Mucosa of rectum (tissue), 2 donors: ENCODE results near the gene CALML5.
A peak's percentile ranks its signal among the peaks of the same experiment; 100 is the strongest.

Source experiments
- H3K27ac ChIP-seq, 2 donors: one replicate each; pipeline ENCODE4 v1.7.0; 2013; ENCODE audit warnings: inconsistent platforms in 2 of 2, low read depth in 2 of 2, low read length in 2 of 2
- H3K27me3 ChIP-seq, 2 donors: one replicate each; pipeline ENCODE4 v1.7.0; 2013; ENCODE audit warnings: low read length in 2 of 2; ENCODE audit not compliant: control insufficient read depth in 2 of 2, insufficient read depth in 2 of 2
- H3K36me3 ChIP-seq, 2 donors: one replicate each; pipeline ENCODE4 v1.7.0; 2013; ENCODE audit warnings: low read length in 2 of 2; ENCODE audit not compliant: control insufficient read depth in 2 of 2, insufficient read depth in 2 of 2
- H3K4me1 ChIP-seq, 2 donors: one replicate each; pipeline ENCODE4 v1.7.0; 2013; ENCODE audit warnings: low read length in 2 of 2, mild to moderate bottlenecking in 1 of 2; ENCODE audit not compliant: control insufficient read depth in 2 of 2, insufficient read depth in 2 of 2
- H3K4me3 ChIP-seq, 2 donors: one replicate each; pipeline ENCODE4 v1.7.0; 2013; ENCODE audit warnings: low read length in 2 of 2
- H3K9ac ChIP-seq, 2 donors: one replicate each; pipeline ENCODE4 v1.7.0; 2013; ENCODE audit warnings: low read length in 2 of 2, low read depth in 1 of 2, mild to moderate bottlenecking in 1 of 2
- H3K9me3 ChIP-seq, 2 donors: one replicate each; pipeline ENCODE4 v1.7.0; 2013; ENCODE audit warnings: low read length in 2 of 2; ENCODE audit not compliant: control insufficient read depth in 2 of 2
- donor health status: healthy.
- donor health status: Normal muscosa, but diverticular disease.

Gene CALML5

GRCh38 chr10:5492322-5492855, 7.0 kb downstream of the CALML5 start:
- no peak overlapping the region for H3K4me3 ChIP-seq
- H3K36me3 ChIP-seq: no peaks in the 10 kb centered on the region
- H3K27ac ChIP-seq: no peak overlapping the region
- H3K27me3 ChIP-seq: no peaks in the 10 kb centered on the region
- H3K9ac ChIP-seq: no peak overlapping the region
- H3K9me3 ChIP-seq: peaks cover 0 to 2% of the 10 kb centered on the region in 2 donors
- peaks cover 9 to 24% of the 10 kb centered on the region in 2 donors for H3K4me1 ChIP-seq

GRCh38 chr10:5491477-5491876, 7.9 kb downstream of the CALML5 start:
- no peaks in the 10 kb centered on the region for H3K36me3 ChIP-seq

GRCh38 chr10:5490698-5491464, 8.5 kb downstream of the CALML5 start:
- no peaks in the 10 kb centered on the region for H3K27me3 ChIP-seq
- H3K36me3 ChIP-seq: no peaks in the 10 kb centered on the region
- no peak overlapping the region for H3K4me3 ChIP-seq
- H3K4me1 ChIP-seq: peaks cover 16 to 34% of the 10 kb centered on the region in 2 donors
- H3K9me3 ChIP-seq: peaks cover 0 to 2% of the 10 kb centered on the region in 2 donors
- H3K27ac ChIP-seq: no peak overlapping the region
- H3K9ac ChIP-seq: no peak overlapping the region

More at GRCh38 chr10:5491477-5491876, 7.9 kb downstream of the CALML5 start:
- Histone ChIP-seq H3K4me1 (peaks cover 13 to 32% of the 10 kb centered on the region in 2 donors), H3K4me3 (no peak overlapping the region), H3K27me3 (no peaks in the 10 kb centered on the region), H3K9ac (no peak overlapping the region), H3K27ac (no peak overlapping the region), H3K9me3 (peaks cover 0 to 2% of the 10 kb centered on the region in 2 donors)

- no peak overlapping the region for H3K27ac ChIP-seq
- H3K9ac ChIP-seq: no peak overlapping the region
- peaks cover 16 to 34% of the 10 kb centered on the region in 2 donors for H3K4me1 ChIP-seq
- no peaks in the 10 kb centered on the region for H3K27me3 ChIP-seq
- H3K36me3 ChIP-seq: no peaks in the 10 kb centered on the region
- H3K9me3 ChIP-seq: peaks cover 0 to 2% of the 10 kb centered on the region in 2 donors
- no peak overlapping the region for H3K4me3 ChIP-seq
Observed at GRCh38 chr10:5490032-5490431, 9.3 kb downstream of the CALML5 start.

- Histone ChIP-seq H3K36me3 (no peaks in the 10 kb centered on the region), H3K9ac (peak overlapping the region; percentile 74 to 80), H3K27ac (peak overlapping the region; percentile 98 to 99), H3K4me1 (peaks cover 16 to 28% of the 10 kb centered on the region in 2 donors), H3K4me3 (peak overlapping the region; percentile 53 to 58), H3K27me3 (no peaks in the 10 kb centered on the region), H3K9me3 (peaks cover 0 to 2% of the 10 kb centered on the region in 2 donors)
Observed at GRCh38 chr10:5488272-5489161, 10.9 kb downstream of the CALML5 start.

- Histone ChIP-seq H3K9ac (peak overlapping the region; percentile 51 to 74), H3K27me3 (no peaks in the 10 kb centered on the region), H3K27ac (peak overlapping the region; percentile 98 to 99), H3K4me1 (peaks cover 16 to 26% of the 10 kb centered on the region in 2 donors), H3K36me3 (no peaks in the 10 kb centered on the region), H3K9me3 (no peaks in the 10 kb centered on the region), H3K4me3 (peak overlapping the region in 1 of 2 donors; percentile 58)
Observed at GRCh38 chr10:5486853-5487235, 12.5 kb downstream of the CALML5 start.

- Histone ChIP-seq H3K27me3 (no peaks in the 10 kb centered on the region), H3K4me3 (peak overlapping the region in 1 of 2 donors; percentile 58), H3K36me3 (no peaks in the 10 kb centered on the region), H3K27ac (peak overlapping the region; percentile 98 to 99), H3K4me1 (peaks cover 16 to 26% of the 10 kb centered on the region in 2 donors), H3K9ac (peak overlapping the region; percentile 51 to 74), H3K9me3 (no peaks in the 10 kb centered on the region)
Observed at GRCh38 chr10:5485948-5486852, 13.2 kb downstream of the CALML5 start.

GRCh38 chr10:5485290-5485689, 14.1 kb downstream of the CALML5 start:
- Histone ChIP-seq H3K36me3 (no peaks in the 10 kb centered on the region), H3K27ac (no peak overlapping the region), H3K27me3 (no peaks in the 10 kb centered on the region)

GRCh38 chr10:5484205-5484604, 15.2 kb downstream of the CALML5 start:
- Histone ChIP-seq H3K27me3 (no peaks in the 10 kb centered on the region), H3K9ac (no peak overlapping the region), H3K27ac (no peak overlapping the region), H3K4me3 (no peak overlapping the region), H3K36me3 (no peaks in the 10 kb centered on the region), H3K9me3 (no peaks in the 10 kb centered on the region), H3K4me1 (peaks cover 15 to 23% of the 10 kb centered on the region in 2 donors)

More at GRCh38 chr10:5485290-5485689, 14.1 kb downstream of the CALML5 start:
- Histone ChIP-seq H3K9me3 (no peaks in the 10 kb centered on the region), H3K4me1 (peaks cover 16 to 26% of the 10 kb centered on the region in 2 donors), H3K4me3 (no peak overlapping the region), H3K9ac (no peak overlapping the region)
